GM12878 (cell line): ENCODE data around the gene MT1HL1. TPM values are rescaled to one million over a fixed set of nuclear protein-coding genes. Genes with fewer than 3 reads are reported as not detected.

Source experiments
- ATAC-seq: fragments of 200-7000 bp; cut with Tn5 transposase; 3 replicates; pipeline ENCODE4 v1.9.1; 2020; ENCODE audit warnings: mild to moderate bottlenecking, moderate library complexity
- BruUV-seq: library from RNA; stranded (reverse); fragments of 400-500 nt; replicated peaks from 2 replicates; lab custom pipeline; 2021; lab: Mats Ljungman, UMichigan
- CTCF ChIA-PET: fragments of 300-600 bp; sonication (Branson Sonifier 250); formaldehyde crosslinking; extraction: SDS; loops from one replicate; lab custom pipeline; 2021; ENCODE audit warnings: inconsistent platforms; lab: Yijun Ruan, JAX
- POLR2A ChIA-PET: fragments of 350-600 bp; formaldehyde crosslinking; extraction: SDS; loops from one replicate; lab custom pipeline; 2021; ENCODE audit warnings: inconsistent platforms; lab: Charles Lee
- RAD21 ChIA-PET: fragments of 300-600 bp; sonication (Branson Sonifier 250); formaldehyde crosslinking; loops from one replicate; lab custom pipeline; 2023; ENCODE audit warnings: antibody characterized with exemption; ENCODE audit not compliant: unreplicated experiment; lab: Charles Lee
- SMC1A ChIA-PET: fragments of 300-600 bp; sonication (Branson Sonifier 250); formaldehyde crosslinking; loops from one replicate; lab custom pipeline; 2023; ENCODE audit not compliant: unreplicated experiment, uncharacterized antibody; lab: Charles Lee
- DNase-seq: peaks from one replicate; pipeline ENCODE4 v3.0.0-alpha.2; 2011; ENCODE audit warnings: low read depth, low spot score
- FAIRE-seq: peaks from 3 replicates; lab custom pipeline; 2011; peaks lifted over from hg19 to GRCh38; lab: Jason Lieb, UNC
- H2AFZ ChIP-seq: 2 replicates; pipeline ENCODE4 v1.6.0; 2011; ENCODE audit warnings: low read depth, low read length, control low read depth; ENCODE audit not compliant: control insufficient read depth
- H3K27ac ChIP-seq: 2 replicates; pipeline ENCODE4 v1.5.1; 2011; ENCODE audit warnings: control low read depth; ENCODE audit not compliant: control insufficient read depth, insufficient read depth
- H3K27me3 ChIP-seq, 2 experiments: replicated peaks in 1 of 2; 2 replicates each; pipeline versions ENCODE4 v1.6.0 to v1.6.1; 2011; ENCODE audit warnings: low read length in 1 of 2; ENCODE audit not compliant: control insufficient read depth in 2 of 2, insufficient read depth in 2 of 2
- H3K36me3 ChIP-seq, 2 experiments: 2 replicates each; pipeline ENCODE4 v1.5.1; 2011; ENCODE audit warnings: low read length in 1 of 2; ENCODE audit not compliant: control insufficient read depth in 2 of 2, insufficient read depth in 2 of 2
- H3K4me1 ChIP-seq: 2 replicates; pipeline ENCODE4 v1.6.1; 2011; ENCODE audit warnings: mild to moderate bottlenecking, low read length, moderate library complexity, mixed read lengths; ENCODE audit not compliant: control insufficient read depth, insufficient read depth
- H3K4me2 ChIP-seq: 2 replicates; pipeline ENCODE4 v1.6.0; 2011; ENCODE audit warnings: control low read depth; ENCODE audit not compliant: control insufficient read depth, insufficient read depth
- H3K4me3 ChIP-seq: fragments of 200-600 bp; sonication (generic); 2 replicates; pipeline ENCODE4 v1.5.1; 2016
- H3K79me2 ChIP-seq: 2 replicates; pipeline ENCODE4 v1.6.0; 2011; ENCODE audit warnings: low read length; ENCODE audit not compliant: control insufficient read depth, insufficient read depth
- H3K9ac ChIP-seq: 2 replicates; pipeline ENCODE4 v1.8.0; 2011; ENCODE audit warnings: low read length, control low read depth, mixed read lengths; ENCODE audit not compliant: control insufficient read depth, insufficient read depth
- H3K9me3 ChIP-seq: replicated peaks from 3 replicates; pipeline ENCODE4 v1.5.1; 2011; ENCODE audit warnings: mild to moderate bottlenecking, low read length; ENCODE audit not compliant: control insufficient read depth, insufficient read depth
- H4K20me1 ChIP-seq: 2 replicates; pipeline ENCODE4 v1.6.0; 2011; ENCODE audit not compliant: control insufficient read depth, insufficient read depth
- ATF7 ChIP-seq: fragments of 450-650 bp; IDR thresholded peaks from 2 replicates; pipeline ENCODE4 v1.6.1; 2016; ENCODE audit warnings: low read depth, mild to moderate bottlenecking
- FOS ChIP-seq: IDR thresholded peaks from 3 replicates; pipeline ENCODE4 v1.6.1; 2011; ENCODE audit warnings: borderline replicate concordance; ENCODE audit not compliant: insufficient read length; ENCODE audit errors: extremely low read depth
- GATAD2B ChIP-seq: fragments of 450-650 bp; conservative IDR thresholded peaks from 2 replicates; pipeline ENCODE4 v1.6.1; 2017; ENCODE audit warnings: low read depth, mild to moderate bottlenecking, moderate library complexity
- KAT2A ChIP-seq: conservative IDR thresholded peaks from 2 replicates; pipeline ENCODE4 v1.6.1; 2011; ENCODE audit warnings: low read depth, low read length; ENCODE audit not compliant: control insufficient read depth
- NFYA ChIP-seq: IDR thresholded peaks from 2 replicates; pipeline ENCODE4 v1.6.1; 2011; ENCODE audit warnings: low read depth, mild to moderate bottlenecking, low read length, improper control_type of control experiment, borderline replicate concordance
- PAX8 ChIP-seq: fragments of 450-650 bp; IDR thresholded peaks from 2 replicates; pipeline ENCODE4 v1.6.1; 2017; ENCODE audit warnings: mild to moderate bottlenecking, moderate library complexity
- POLR2AphosphoS2 ChIP-seq: IDR thresholded peaks from 2 replicates; pipeline ENCODE4 v1.6.1; 2011; ENCODE audit warnings: low read depth, mild to moderate bottlenecking, low read length, improper control_type of control experiment, moderate library complexity
- RAD21 ChIP-seq: IDR thresholded peaks from 2 replicates; pipeline ENCODE4 v1.6.1; 2011; ENCODE audit warnings: mild to moderate bottlenecking, low read depth, low read length, moderate library complexity; ENCODE audit not compliant: insufficient read depth
- RBBP5 ChIP-seq: fragments of 200-600 bp; sonication (generic); conservative IDR thresholded peaks from 2 replicates; pipeline ENCODE4 v1.6.1; 2016
- SMARCA5 ChIP-seq: fragments of 450-650 bp; IDR thresholded peaks from 2 replicates; pipeline ENCODE4 v1.6.1; 2017; ENCODE audit warnings: mild to moderate bottlenecking
- SUPT20H ChIP-seq: IDR thresholded peaks from 2 replicates; pipeline ENCODE4 v1.6.1; 2011; ENCODE audit warnings: low read depth, mild to moderate bottlenecking, low read length, moderate library complexity, borderline replicate concordance; ENCODE audit not compliant: control insufficient read depth
- TCF7 ChIP-seq: IDR thresholded peaks from 2 replicates; pipeline ENCODE4 v1.6.1; 2014; ENCODE audit warnings: antibody characterized with exemption, borderline replicate concordance
- ZBED1 ChIP-seq: IDR thresholded peaks from 2 replicates; pipeline ENCODE4 v1.6.1; 2016; ENCODE audit warnings: borderline replicate concordance
- ZNF384 ChIP-seq: IDR thresholded peaks from 2 replicates; pipeline ENCODE4 v1.6.1; 2012; ENCODE audit warnings: low read depth, mild to moderate bottlenecking, low read length, improper control_type of control experiment, borderline replicate concordance
- WGBS: methylation state at CpG from one replicate; pipeline ENCODE4 v1.1.6; 2016; ENCODE audit warnings: low lambda C conversion rate; ENCODE audit not compliant: insufficient replicate concordance, insufficient coverage; ENCODE audit errors: missing lambda C conversion rate; 5-methylcytosine and 5-hydroxymethylcytosine counted together
- in situ Hi-C: fragments of 300-500 bp; cut with MboI; formaldehyde crosslinking; loops from 9 replicates; pipeline ENCODE4 v1.14.3; 2018; ENCODE audit warnings: mixed read lengths
- intact Hi-C: fragments of 100-400 bp; cut with micrococcal nuclease; formaldehyde crosslinking; loops from one replicate; pipeline ENCODE4 v1.14.2; 2022; ENCODE audit not compliant: unreplicated experiment
- polyA plus RNA-seq, 11 experiments: library from polyadenylated mRNA; depleted of rRNA in 4 of 11; unstranded in 6 of 11; stranded (reverse) in 5 of 11; fragments of >200 nt; fragmentation: Nextera tagmentation in 4 of 11; fragmentation: Illumina TruSeq in 1 of 11; extraction: Ambion mirVana in 4 of 11; extraction: Trizol in 1 of 11; gene quantifications; 1 replicate in 1 of 11; 2 replicates in 10 of 11; pipeline versions ENCODE4 v1.2.1 to v1.2.3, GENCODE V29; 2011 to 2016; ENCODE audit warnings: inconsistent platforms in 2 of 11, missing spikeins in 2 of 11, low read depth in 1 of 11
- total RNA-seq, 4 experiments: library from RNA; depleted of rRNA in 3 of 4; stranded (reverse); fragments of >200 nt in 3 of 4; fragmentation: Illumina TruSeq in 1 of 4; extraction: Trizol in 1 of 4; gene quantifications; 2 replicates each; pipeline versions ENCODE4 v1.2.1 to v1.2.3, GENCODE V29; 2013 to 2021
- TF ChIP-seq, protein P1 (sequence below): IDR thresholded peaks from 2 replicates; pipeline ENCODE4 v1.6.1; 2011; ENCODE audit warnings: low read depth, mild to moderate bottlenecking, low read length, moderate library complexity, borderline replicate concordance; ENCODE audit errors: extremely low read depth
- TF ChIP-seq, protein P2 (sequence below): IDR thresholded peaks from 2 replicates; pipeline ENCODE4 v1.6.1; 2012; ENCODE audit warnings: low read length, inconsistent platforms
- TF ChIP-seq, protein P3 (sequence below): fragments of 450-650 bp; IDR thresholded peaks from 2 replicates; pipeline ENCODE4 v1.6.1; 2017; ENCODE audit warnings: mild to moderate bottlenecking, moderate library complexity

MT1HL1 gene
- total and polyA plus RNA-seq, 10 of the 15 experiments (the other 5 are each of a cell fraction or from before 2014, with no cell fraction given) = not detected

DNA sequence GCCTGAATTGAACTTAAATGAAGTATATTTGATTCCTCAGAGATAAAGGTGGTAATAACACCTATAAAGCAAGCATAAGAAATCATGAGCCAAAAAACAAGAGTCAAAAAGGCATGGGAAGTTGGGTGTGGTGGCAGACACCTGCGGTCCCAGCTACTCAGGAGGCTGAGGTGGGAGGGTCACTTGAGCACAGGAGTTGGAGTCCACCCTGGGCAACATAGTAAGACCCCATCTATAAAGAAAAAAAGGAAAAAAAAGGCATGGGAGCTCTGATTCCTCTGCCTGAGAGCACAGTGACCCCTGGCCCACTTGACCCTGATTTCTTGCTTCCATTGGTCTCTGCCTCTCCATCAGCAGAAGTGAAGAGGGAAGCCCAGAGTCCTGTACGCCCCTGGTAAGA is 40.3 kb downstream of the MT1HL1 start (continued):
- TF ChIP-seq, protein P1, sequence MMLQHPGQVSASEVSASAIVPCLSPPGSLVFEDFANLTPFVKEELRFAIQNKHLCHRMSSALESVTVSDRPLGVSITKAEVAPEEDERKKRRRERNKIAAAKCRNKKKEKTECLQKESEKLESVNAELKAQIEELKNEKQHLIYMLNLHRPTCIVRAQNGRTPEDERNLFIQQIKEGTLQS = no peak
- TF ChIP-seq, protein P2, sequence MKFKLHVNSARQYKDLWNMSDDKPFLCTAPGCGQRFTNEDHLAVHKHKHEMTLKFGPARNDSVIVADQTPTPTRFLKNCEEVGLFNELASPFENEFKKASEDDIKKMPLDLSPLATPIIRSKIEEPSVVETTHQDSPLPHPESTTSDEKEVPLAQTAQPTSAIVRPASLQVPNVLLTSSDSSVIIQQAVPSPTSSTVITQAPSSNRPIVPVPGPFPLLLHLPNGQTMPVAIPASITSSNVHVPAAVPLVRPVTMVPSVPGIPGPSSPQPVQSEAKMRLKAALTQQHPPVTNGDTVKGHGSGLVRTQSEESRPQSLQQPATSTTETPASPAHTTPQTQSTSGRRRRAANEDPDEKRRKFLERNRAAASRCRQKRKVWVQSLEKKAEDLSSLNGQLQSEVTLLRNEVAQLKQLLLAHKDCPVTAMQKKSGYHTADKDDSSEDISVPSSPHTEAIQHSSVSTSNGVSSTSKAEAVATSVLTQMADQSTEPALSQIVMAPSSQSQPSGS = no peak

DNA sequence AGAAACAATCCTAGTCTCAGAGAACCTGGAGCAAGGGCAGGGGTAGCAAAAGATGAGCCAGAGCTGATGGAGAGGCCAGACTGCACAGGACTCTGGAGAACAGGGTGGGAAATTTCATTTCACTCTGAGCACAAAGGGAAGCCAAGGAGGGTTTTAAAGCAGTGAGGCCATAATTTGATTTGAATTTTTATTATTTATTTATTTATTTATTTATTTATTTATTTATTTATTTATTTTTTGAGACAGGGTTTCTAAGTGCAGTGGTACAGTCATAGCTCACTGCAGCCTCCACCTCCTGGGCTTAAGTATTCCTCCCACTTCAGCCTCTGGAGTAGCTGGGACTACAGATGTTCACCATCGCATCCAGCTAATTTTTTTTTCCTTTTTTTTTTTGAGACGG is 45.1 kb downstream of the MT1HL1 start:
- no TSS peak for BruUV-seq
- in situ Hi-C loops = no loop called here
- TF ChIP-seq ZBED1 (no peak), TCF7 (no peak), RBBP5 (no peak), ATF7 (no peak), RAD21 (no peak), KAT2A (no peak), NFYA (no peak), GATAD2B (no peak), PAX8 (no peak), SMARCA5 (no peak), FOS (no peak), POLR2AphosphoS2 (no peak), ZNF384 (no peak), SUPT20H (no peak)
- TF ChIP-seq, protein P3, sequence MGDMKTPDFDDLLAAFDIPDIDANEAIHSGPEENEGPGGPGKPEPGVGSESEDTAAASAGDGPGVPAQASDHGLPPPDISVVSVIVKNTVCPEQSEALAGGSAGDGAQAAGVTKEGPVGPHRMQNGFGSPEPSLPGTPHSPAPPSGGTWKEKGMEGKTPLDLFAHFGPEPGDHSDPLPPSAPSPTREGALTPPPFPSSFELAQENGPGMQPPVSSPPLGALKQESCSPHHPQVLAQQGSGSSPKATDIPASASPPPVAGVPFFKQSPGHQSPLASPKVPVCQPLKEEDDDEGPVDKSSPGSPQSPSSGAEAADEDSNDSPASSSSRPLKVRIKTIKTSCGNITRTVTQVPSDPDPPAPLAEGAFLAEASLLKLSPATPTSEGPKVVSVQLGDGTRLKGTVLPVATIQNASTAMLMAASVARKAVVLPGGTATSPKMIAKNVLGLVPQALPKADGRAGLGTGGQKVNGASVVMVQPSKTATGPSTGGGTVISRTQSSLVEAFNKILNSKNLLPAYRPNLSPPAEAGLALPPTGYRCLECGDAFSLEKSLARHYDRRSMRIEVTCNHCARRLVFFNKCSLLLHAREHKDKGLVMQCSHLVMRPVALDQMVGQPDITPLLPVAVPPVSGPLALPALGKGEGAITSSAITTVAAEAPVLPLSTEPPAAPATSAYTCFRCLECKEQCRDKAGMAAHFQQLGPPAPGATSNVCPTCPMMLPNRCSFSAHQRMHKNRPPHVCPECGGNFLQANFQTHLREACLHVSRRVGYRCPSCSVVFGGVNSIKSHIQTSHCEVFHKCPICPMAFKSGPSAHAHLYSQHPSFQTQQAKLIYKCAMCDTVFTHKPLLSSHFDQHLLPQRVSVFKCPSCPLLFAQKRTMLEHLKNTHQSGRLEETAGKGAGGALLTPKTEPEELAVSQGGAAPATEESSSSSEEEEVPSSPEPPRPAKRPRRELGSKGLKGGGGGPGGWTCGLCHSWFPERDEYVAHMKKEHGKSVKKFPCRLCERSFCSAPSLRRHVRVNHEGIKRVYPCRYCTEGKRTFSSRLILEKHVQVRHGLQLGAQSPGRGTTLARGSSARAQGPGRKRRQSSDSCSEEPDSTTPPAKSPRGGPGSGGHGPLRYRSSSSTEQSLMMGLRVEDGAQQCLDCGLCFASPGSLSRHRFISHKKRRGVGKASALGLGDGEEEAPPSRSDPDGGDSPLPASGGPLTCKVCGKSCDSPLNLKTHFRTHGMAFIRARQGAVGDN = no peak
- TF ChIP-seq, protein P2 = no peak

More for the DNA sequence above, 45.1 kb downstream of the MT1HL1 start:
- whole genome bisulfite sequencing = 70% methylated on average over 2 of the region's 2 CpGs
- no peaks in the 10 kb centered on the region for H3K9me3 ChIP-seq
- H3K4me2 ChIP-seq = no peak overlapping the region
- intact Hi-C loops = no loop called here
- H3K27me3 ChIP-seq = peaks cover 0 to 2% of the 10 kb centered on the region in 2 experiments; a peak in 1 of 4 replicates
- no peaks in the 10 kb centered on the region for H3K36me3 ChIP-seq
- ChIA-PET CTCF (no interaction called here), SMC1A (interaction anchor here (0.8 kb wide), 1 partner anchor 15 kb away, joined by 3 read pairs; no protein-coding TSS in a partner anchor), RAD21 (no interaction called here), POLR2A (no interaction called here)
- H2AFZ ChIP-seq = no peak overlapping the region
- FAIRE-seq = no peak
- H3K27ac ChIP-seq = no peak overlapping the region
- H3K79me2 ChIP-seq = no peaks in the 10 kb centered on the region
- no peak overlapping the region for H3K4me3 ChIP-seq
- no peak for DNase-seq
- no peak overlapping the region for H3K9ac ChIP-seq
- ATAC-seq = no peak
- H4K20me1 ChIP-seq = no peaks in the 10 kb centered on the region
- H3K4me1 ChIP-seq = no peaks in the 10 kb centered on the region
